ENCODE results near the gene CAMTA1. TPM values are rescaled to one million over a fixed set of nuclear protein-coding genes. Genes with fewer than 3 reads are reported as not detected.

Gene CAMTA1
- total RNA-seq, 1 donor from 2014 or later: 99.0 TPM

- H3K9me3 Mint-ChIP-seq (ENCODE audit: low read depth): no peaks in the 10 kb centered on the region
- no peak overlapping the region for H3K27ac Mint-ChIP-seq
Observed at GRCh38 chr1:6984536-6984935, 199.3 kb downstream of the CAMTA1 start.

GRCh38 chr1:6984986-6985385, 199.7 kb downstream of the CAMTA1 start:
- no peaks in the 10 kb centered on the region for H3K36me3 Mint-ChIP-seq (ENCODE audit: insufficient read depth)
- no peak overlapping the region for H3K27ac Mint-ChIP-seq
- peaks cover 3% of the 10 kb centered on the region for H3K4me1 Mint-ChIP-seq (ENCODE audit: low read depth)
- H3K9me3 Mint-ChIP-seq (ENCODE audit: low read depth): no peaks in the 10 kb centered on the region
- DNase-seq (ENCODE audit: low spot score, unreplicated experiment): no peak
- H3K27me3 Mint-ChIP-seq: peaks cover 3% of the 10 kb centered on the region
- TF ChIP-seq CTCF (IDR thresholded peaks at IDR 0.05; ENCODE audit: unreplicated experiment): no peak
- H3K4me3 Mint-ChIP-seq (ENCODE audit: low read depth): no peak overlapping the region

More at GRCh38 chr1:6984536-6984935, 199.3 kb downstream of the CAMTA1 start:
- TF ChIP-seq CTCF (IDR thresholded peaks at IDR 0.05; ENCODE audit: unreplicated experiment): no peak
- H3K27me3 Mint-ChIP-seq: peaks cover 3% of the 10 kb centered on the region
- no peak for DNase-seq (ENCODE audit: low spot score, unreplicated experiment)
- peaks cover under 1% of the 10 kb centered on the region for H3K4me1 Mint-ChIP-seq (ENCODE audit: low read depth)
- no peak overlapping the region for H3K4me3 Mint-ChIP-seq (ENCODE audit: low read depth)
- H3K36me3 Mint-ChIP-seq (ENCODE audit: insufficient read depth): no peaks in the 10 kb centered on the region

- TF ChIP-seq CTCF (IDR thresholded peaks at IDR 0.05; ENCODE audit: unreplicated experiment): no peak
- Mint-ChIP-seq H3K27ac (no peak overlapping the region), H3K27me3 (peaks cover 3% of the 10 kb centered on the region), H3K36me3 (ENCODE audit: insufficient read depth) (no peaks in the 10 kb centered on the region), H3K4me1 (ENCODE audit: low read depth) (peaks cover 3% of the 10 kb centered on the region), H3K4me3 (ENCODE audit: low read depth) (no peak overlapping the region), H3K9me3 (ENCODE audit: low read depth) (no peaks in the 10 kb centered on the region)
- DNase-seq (ENCODE audit: low spot score, unreplicated experiment): no peak
Observed at GRCh38 chr1:6985549-6986276, 200.5 kb downstream of the CAMTA1 start.

- peaks cover 3% of the 10 kb centered on the region for H3K27me3 Mint-ChIP-seq
- no peak overlapping the region for H3K4me3 Mint-ChIP-seq (ENCODE audit: low read depth)
- no peak overlapping the region for H3K27ac Mint-ChIP-seq
Observed at GRCh38 chr1:6986281-6986680, 201.0 kb downstream of the CAMTA1 start.

GRCh38 chr1:6987940-6988339, 202.7 kb downstream of the CAMTA1 start:
- no peaks in the 10 kb centered on the region for H3K36me3 Mint-ChIP-seq (ENCODE audit: insufficient read depth)
- H3K27ac Mint-ChIP-seq: no peak overlapping the region
- peaks cover 3% of the 10 kb centered on the region for H3K27me3 Mint-ChIP-seq
- H3K4me1 Mint-ChIP-seq (ENCODE audit: low read depth): peaks cover 3% of the 10 kb centered on the region
- H3K9me3 Mint-ChIP-seq (ENCODE audit: low read depth): no peaks in the 10 kb centered on the region
- no peak overlapping the region for H3K4me3 Mint-ChIP-seq (ENCODE audit: low read depth)
- no peak for DNase-seq (ENCODE audit: low spot score, unreplicated experiment)
- TF ChIP-seq CTCF (IDR thresholded peaks at IDR 0.05; ENCODE audit: unreplicated experiment): no peak

More at GRCh38 chr1:6986281-6986680, 201.0 kb downstream of the CAMTA1 start:
- no peak for DNase-seq (ENCODE audit: low spot score, unreplicated experiment)
- no peak for TF ChIP-seq CTCF (IDR thresholded peaks at IDR 0.05; ENCODE audit: unreplicated experiment)
- H3K4me1 Mint-ChIP-seq (ENCODE audit: low read depth): peaks cover 3% of the 10 kb centered on the region
- H3K36me3 Mint-ChIP-seq (ENCODE audit: insufficient read depth): no peaks in the 10 kb centered on the region
- H3K9me3 Mint-ChIP-seq (ENCODE audit: low read depth): no peaks in the 10 kb centered on the region

Measured in progenitor cell of endocrine pancreas (in vitro differentiated cells).